Panc1 (cell line): ENCODE measurements around the gene RCCD1. TPM values are rescaled to one million over a fixed set of nuclear protein-coding genes. Genes with fewer than 3 reads are reported as not detected.
A peak's percentile ranks its signal among the peaks of the same experiment; 100 is the strongest.

ENCODE experiments used
- ATAC-seq: fragments of 200-7000 bp; cut with Tn5 transposase; 2 replicates; pipeline ENCODE4 v1.9.1; 2020; ENCODE audit warnings: mild to moderate bottlenecking, moderate library complexity
- BruUV-seq: library from RNA; stranded (reverse); fragments of 400-500 nt; replicated peaks from 2 replicates; lab custom pipeline; 2021; lab: Mats Ljungman, UMichigan
- CTCF ChIA-PET: fragments of 300-600 bp; sonication (Branson Sonifier 250); formaldehyde crosslinking; loops from one replicate; lab custom pipeline; 2022; ENCODE audit warnings: antibody characterized with exemption; lab: Charles Lee
- POLR2A ChIA-PET: fragments of 300-600 bp; sonication (Branson Sonifier 250); formaldehyde crosslinking; loops from one replicate; lab custom pipeline; 2022; ENCODE audit warnings: antibody characterized with exemption; lab: Charles Lee
- DNase-seq: peaks from one replicate; pipeline ENCODE4 v3.0.0-alpha.2; 2010; ENCODE audit warnings: low read depth, low spot score
- H3K27ac ChIP-seq: 2 replicates; pipeline ENCODE4 v1.5.1; 2011; ENCODE audit warnings: mild to moderate bottlenecking, low read length, inconsistent platforms
- H3K27me3 ChIP-seq: fragments of 200-500 bp; sonication (Bioruptor generic); 2 replicates; pipeline ENCODE4 v1.6.0; 2014; ENCODE audit warnings: low read length, inconsistent platforms; ENCODE audit not compliant: control insufficient read depth, insufficient read depth
- H3K36me3 ChIP-seq: fragments of 200-500 bp; sonication (Bioruptor generic); 2 replicates; pipeline ENCODE4 v1.5.1; 2014; ENCODE audit warnings: inconsistent platforms, mild to moderate bottlenecking, low read length, moderate library complexity; ENCODE audit not compliant: control insufficient read depth, insufficient read depth
- H3K4me1 ChIP-seq: 2 replicates; pipeline ENCODE4 v1.5.1; 2011; ENCODE audit warnings: inconsistent platforms, mild to moderate bottlenecking, low read length, moderate library complexity; ENCODE audit not compliant: control insufficient read depth, insufficient read depth
- H3K4me3 ChIP-seq, 2 experiments: 2 replicates each; pipeline ENCODE4 v1.5.1; 2011 to 2012; ENCODE audit warnings: low read depth in 2 of 2, low read length in 2 of 2, mild to moderate bottlenecking in 2 of 2, inconsistent platforms in 1 of 2, moderate library complexity in 1 of 2
- H3K9me3 ChIP-seq: fragments of 200-500 bp; sonication (Bioruptor generic); 2 replicates; pipeline ENCODE4 v1.5.1; 2014; ENCODE audit warnings: low read depth, mild to moderate bottlenecking, inconsistent platforms, low read length, moderate library complexity; ENCODE audit not compliant: control insufficient read depth, insufficient read depth
- POLR2AphosphoS5 ChIP-seq: IDR thresholded peaks from 2 replicates; pipeline ENCODE4 v1.6.1; 2012; ENCODE audit warnings: mild to moderate bottlenecking, low read depth, low read length, moderate library complexity
- SIN3A ChIP-seq: IDR thresholded peaks from 2 replicates; pipeline ENCODE4 v1.6.1; 2012; ENCODE audit warnings: low read depth, mild to moderate bottlenecking, low read length, moderate library complexity, borderline replicate concordance; ENCODE audit not compliant: insufficient read depth
- TCF7L2 ChIP-seq: IDR thresholded peaks from 2 replicates; pipeline ENCODE4 v1.6.1; 2011; ENCODE audit warnings: mild to moderate bottlenecking, low read depth, low read length, inconsistent platforms
- in situ Hi-C: cut with HindIII; loops from 2 replicates; pipeline ENCODE4 v1.10.0; 2016; ENCODE audit warnings: low sequenced_read_pairs, low pct_unique_long_range_greater_than_20kb
- intact Hi-C: fragments of 100-400 bp; cut with micrococcal nuclease; formaldehyde crosslinking; loops from one replicate; pipeline ENCODE4 v1.10.0; 2022; ENCODE audit not compliant: unreplicated experiment
- total RNA-seq: library from RNA; stranded (reverse); gene quantifications from one replicate; pipeline ENCODE4 v1.2.1, GENCODE V29; 2021; ENCODE audit not compliant: unreplicated experiment
- TF ChIP-seq, protein P1 (sequence below): fragments of 450-650 bp; IDR thresholded peaks from 2 replicates; pipeline ENCODE4 v1.5.1; 2017; ENCODE audit warnings: mild to moderate bottlenecking
- TF ChIP-seq, protein P2 (sequence below), 2 experiments: IDR thresholded peaks; 2 replicates each; pipeline ENCODE4 v1.6.1; 2011 to 2012; ENCODE audit warnings: low read depth in 2 of 2, control low read depth in 1 of 2, low read length in 1 of 2, mild to moderate bottlenecking in 1 of 2, moderate library complexity in 1 of 2; ENCODE audit not compliant: insufficient read depth in 1 of 2

Gene RCCD1
- total RNA-seq, 1 experiment from 2014 or later = 23.6 TPM

GRCh38 chr15:90952901-90953677 is 1.6 kb upstream of the RCCD1 start:
- Histone ChIP-seq H3K9me3 (no peaks in the 10 kb centered on the region), H3K4me3 (no peak overlapping the region), H3K4me1 (peaks cover 23% of the 10 kb centered on the region), H3K36me3 (peaks cover 4% of the 10 kb centered on the region; the same call in 1 of the 2 replicates), H3K27ac (no peak overlapping the region), H3K27me3 (no peaks in the 10 kb centered on the region)
- ATAC-seq = no peak
- ChIA-PET POLR2A (no interaction called here), CTCF (interaction anchor here (1.1 kb wide), 1 partner anchor 97 kb away, joined by 3 read pairs; no protein-coding TSS in a partner anchor)
- in situ Hi-C loops (no loop called here), intact Hi-C loops (no loop called here)
- TF ChIP-seq TCF7L2 (no peak), POLR2AphosphoS5 (no peak), SIN3A (no peak)
- TF ChIP-seq, protein P1, sequence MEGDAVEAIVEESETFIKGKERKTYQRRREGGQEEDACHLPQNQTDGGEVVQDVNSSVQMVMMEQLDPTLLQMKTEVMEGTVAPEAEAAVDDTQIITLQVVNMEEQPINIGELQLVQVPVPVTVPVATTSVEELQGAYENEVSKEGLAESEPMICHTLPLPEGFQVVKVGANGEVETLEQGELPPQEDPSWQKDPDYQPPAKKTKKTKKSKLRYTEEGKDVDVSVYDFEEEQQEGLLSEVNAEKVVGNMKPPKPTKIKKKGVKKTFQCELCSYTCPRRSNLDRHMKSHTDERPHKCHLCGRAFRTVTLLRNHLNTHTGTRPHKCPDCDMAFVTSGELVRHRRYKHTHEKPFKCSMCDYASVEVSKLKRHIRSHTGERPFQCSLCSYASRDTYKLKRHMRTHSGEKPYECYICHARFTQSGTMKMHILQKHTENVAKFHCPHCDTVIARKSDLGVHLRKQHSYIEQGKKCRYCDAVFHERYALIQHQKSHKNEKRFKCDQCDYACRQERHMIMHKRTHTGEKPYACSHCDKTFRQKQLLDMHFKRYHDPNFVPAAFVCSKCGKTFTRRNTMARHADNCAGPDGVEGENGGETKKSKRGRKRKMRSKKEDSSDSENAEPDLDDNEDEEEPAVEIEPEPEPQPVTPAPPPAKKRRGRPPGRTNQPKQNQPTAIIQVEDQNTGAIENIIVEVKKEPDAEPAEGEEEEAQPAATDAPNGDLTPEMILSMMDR = no peak
- TF ChIP-seq, protein P2, sequence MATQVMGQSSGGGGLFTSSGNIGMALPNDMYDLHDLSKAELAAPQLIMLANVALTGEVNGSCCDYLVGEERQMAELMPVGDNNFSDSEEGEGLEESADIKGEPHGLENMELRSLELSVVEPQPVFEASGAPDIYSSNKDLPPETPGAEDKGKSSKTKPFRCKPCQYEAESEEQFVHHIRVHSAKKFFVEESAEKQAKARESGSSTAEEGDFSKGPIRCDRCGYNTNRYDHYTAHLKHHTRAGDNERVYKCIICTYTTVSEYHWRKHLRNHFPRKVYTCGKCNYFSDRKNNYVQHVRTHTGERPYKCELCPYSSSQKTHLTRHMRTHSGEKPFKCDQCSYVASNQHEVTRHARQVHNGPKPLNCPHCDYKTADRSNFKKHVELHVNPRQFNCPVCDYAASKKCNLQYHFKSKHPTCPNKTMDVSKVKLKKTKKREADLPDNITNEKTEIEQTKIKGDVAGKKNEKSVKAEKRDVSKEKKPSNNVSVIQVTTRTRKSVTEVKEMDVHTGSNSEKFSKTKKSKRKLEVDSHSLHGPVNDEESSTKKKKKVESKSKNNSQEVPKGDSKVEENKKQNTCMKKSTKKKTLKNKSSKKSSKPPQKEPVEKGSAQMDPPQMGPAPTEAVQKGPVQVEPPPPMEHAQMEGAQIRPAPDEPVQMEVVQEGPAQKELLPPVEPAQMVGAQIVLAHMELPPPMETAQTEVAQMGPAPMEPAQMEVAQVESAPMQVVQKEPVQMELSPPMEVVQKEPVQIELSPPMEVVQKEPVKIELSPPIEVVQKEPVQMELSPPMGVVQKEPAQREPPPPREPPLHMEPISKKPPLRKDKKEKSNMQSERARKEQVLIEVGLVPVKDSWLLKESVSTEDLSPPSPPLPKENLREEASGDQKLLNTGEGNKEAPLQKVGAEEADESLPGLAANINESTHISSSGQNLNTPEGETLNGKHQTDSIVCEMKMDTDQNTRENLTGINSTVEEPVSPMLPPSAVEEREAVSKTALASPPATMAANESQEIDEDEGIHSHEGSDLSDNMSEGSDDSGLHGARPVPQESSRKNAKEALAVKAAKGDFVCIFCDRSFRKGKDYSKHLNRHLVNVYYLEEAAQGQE (IDR thresholded peaks at IDR 0.05; ENCODE audit: insufficient read depth in 1 of 2, low read depth in 2 of 2, low read length in 1 of 2) = no peak
- BruUV-seq = no TSS peak
- no peak for DNase-seq

DNA sequence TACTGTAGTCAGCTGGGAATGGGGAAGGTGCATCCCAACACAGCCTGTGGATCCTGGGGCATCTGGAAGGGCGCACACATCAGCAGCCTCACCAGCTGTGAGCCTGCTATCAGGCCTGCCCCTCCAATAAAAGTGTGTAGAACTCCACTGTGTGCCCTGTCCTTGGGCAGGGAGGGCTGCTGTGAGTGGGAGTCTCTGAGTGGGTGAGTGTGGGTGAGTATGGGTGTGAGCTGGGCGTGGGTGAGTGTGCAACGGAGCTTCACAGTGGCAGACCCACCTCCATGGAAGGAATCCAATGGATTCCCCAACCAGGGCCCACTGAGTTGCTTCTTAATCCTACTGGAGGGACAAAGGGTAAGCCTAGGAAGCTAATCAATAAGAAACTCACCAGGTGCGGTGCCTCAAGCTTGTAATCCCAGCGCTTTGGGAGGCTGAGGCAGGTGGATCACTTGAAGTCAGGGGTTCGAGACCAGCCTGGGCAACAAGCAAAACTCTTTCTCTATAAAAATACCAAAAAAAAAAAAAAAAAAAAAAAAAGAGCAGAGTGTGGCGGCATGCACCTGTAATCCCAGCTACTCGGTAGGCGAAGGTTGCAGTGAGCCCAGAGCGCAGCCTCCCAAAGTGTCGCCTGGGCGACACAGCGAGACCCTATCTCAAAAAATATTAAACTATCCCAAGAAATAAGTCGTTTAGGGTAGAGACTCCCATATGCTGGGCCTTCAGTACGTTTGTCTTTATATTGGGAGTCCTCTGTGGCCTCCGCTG is 555 bp upstream of the RCCD1 start:
- no peak for DNase-seq
- in situ Hi-C loops (no loop called here), intact Hi-C loops (no loop called here)
- no peak for TF ChIP-seq SIN3A
- no peak for TF ChIP-seq TCF7L2
- TF ChIP-seq, protein P2 (IDR thresholded peaks at IDR 0.05; ENCODE audit: insufficient read depth in 1 of 2, low read depth in 2 of 2, low read length in 1 of 2) = no peak
- TF ChIP-seq, protein P1 = no peak
- Histone ChIP-seq H3K9me3 (no peaks in the 10 kb centered on the region), H3K36me3 (peaks cover 4% of the 10 kb centered on the region; the same call in 1 of the 2 replicates), H3K27me3 (no peaks in the 10 kb centered on the region), H3K4me1 (peaks cover 23% of the 10 kb centered on the region), H3K4me3 (peak overlapping the region; percentile 77 to 81; a peak in 3 of 4 replicates), H3K27ac (peak overlapping the region; percentile 96)
- TSS peak; percentile 71 for BruUV-seq
- POLR2A ChIA-PET = no interaction called here
- ATAC-seq = no peak
- CTCF ChIA-PET = interaction anchor here (1.1 to 3.4 kb wide), 2 partner anchors 96 kb away, joined by 3 to 16 read pairs; no protein-coding TSS in a partner anchor
